SK-N-SH (cell line): ENCODE results near the gene LURAP1L. TPM values are rescaled to one million over a fixed set of nuclear protein-coding genes. Genes with fewer than 3 reads are reported as not detected.

Source experiments
- CTCF ChIA-PET: fragments of 300-600, 350-600 bp; formaldehyde crosslinking; extraction: SDS; loops from one replicate; lab custom pipeline; 2021; lab: Yijun Ruan, JAX
- POLR2A ChIA-PET: fragments of 350-600 bp; sonication (Branson Sonifier 250); formaldehyde crosslinking; extraction: SDS; loops from one replicate; lab custom pipeline; 2020; ENCODE audit warnings: antibody characterized with exemption, inconsistent platforms; lab: Yijun Ruan, JAX
- DNase-seq: peaks from one replicate; pipeline ENCODE4 v3.0.0; 2012
- H2AFZ ChIP-seq: fragments of 200-600 bp; sonication (generic); 2 replicates; pipeline ENCODE4 v1.8.1; 2016; ENCODE audit warnings: antibody characterized with exemption, mild to moderate bottlenecking, low read depth
- H3F3A ChIP-seq: fragments of 200-600 bp; sonication (generic); replicated peaks from 2 replicates; pipeline ENCODE3; 2016; ENCODE audit warnings: antibody characterized with exemption, mild to moderate bottlenecking; ENCODE audit not compliant: insufficient read depth
- H3K27ac ChIP-seq, 2 experiments: fragments of 200-500 bp in 1 of 2; fragments of 200-600 bp in 1 of 2; sonication (Bioruptor generic) in 1 of 2; sonication (generic), shearing (Covaris generic) in 1 of 2; 2 replicates each; pipeline versions ENCODE4 v1.5.1 to v1.6.1; 2014 to 2016; ENCODE audit warnings: low read depth in 2 of 2, inconsistent platforms in 1 of 2, low read length in 1 of 2, mild to moderate bottlenecking in 1 of 2, mixed read lengths in 1 of 2
- H3K27me3 ChIP-seq: fragments of 200-600 bp; sonication (generic), shearing (Covaris generic); 2 replicates; pipeline ENCODE4 v1.6.1; 2016; ENCODE audit warnings: mixed run types; ENCODE audit not compliant: insufficient read depth
- H3K36me3 ChIP-seq, 2 experiments: fragments of 200-500 bp in 1 of 2; fragments of 200-600 bp in 1 of 2; sonication (Bioruptor generic) in 1 of 2; sonication (generic) in 1 of 2; replicated peaks in 1 of 2; 2 replicates each; pipeline versions ENCODE3 to v1.5.1; 2014 to 2016; ENCODE audit warnings: low read length in 1 of 2, mild to moderate bottlenecking in 1 of 2; ENCODE audit not compliant: insufficient read depth in 2 of 2, control insufficient read depth in 1 of 2
- H3K4me1 ChIP-seq, 2 experiments: fragments of 200-500 bp in 1 of 2; fragments of 200-600 bp in 1 of 2; sonication (Bioruptor generic) in 1 of 2; sonication (generic), shearing (Covaris generic) in 1 of 2; 2 replicates each; pipeline versions ENCODE4 v1.5.1 to v1.6.1; 2014 to 2016; ENCODE audit warnings: low read depth in 1 of 2, low read length in 1 of 2, mixed run types in 1 of 2; ENCODE audit not compliant: insufficient read depth in 2 of 2, control insufficient read depth in 1 of 2
- H3K4me2 ChIP-seq: fragments of 200-600 bp; sonication (generic), shearing (Covaris generic); 2 replicates; pipeline ENCODE4 v1.6.1; 2017; ENCODE audit warnings: mixed run types
- H3K4me3 ChIP-seq, 2 experiments: fragments of 200-500 bp in 1 of 2; fragments of 200-600 bp in 1 of 2; sonication (Bioruptor generic) in 1 of 2; sonication (generic), shearing (Covaris generic) in 1 of 2; 2 replicates each; pipeline versions ENCODE4 v1.5.1 to v1.8.1; 2014 to 2016; ENCODE audit warnings: low read depth in 2 of 2, inconsistent platforms in 1 of 2, low read length in 1 of 2, mild to moderate bottlenecking in 1 of 2, mixed read lengths in 1 of 2, moderate library complexity in 1 of 2
- H3K79me2 ChIP-seq: fragments of 200-600 bp; sonication (generic); 2 replicates; pipeline ENCODE4 v1.8.1; 2017; ENCODE audit warnings: mild to moderate bottlenecking; ENCODE audit not compliant: insufficient read depth
- H3K9ac ChIP-seq: fragments of 200-600 bp; sonication (generic); 2 replicates; pipeline ENCODE4 v1.6.1; 2017; ENCODE audit warnings: mixed run types
- H3K9me2 ChIP-seq: fragments of 200-600 bp; sonication (generic); 2 replicates; pipeline ENCODE4 v1.6.1; 2017; ENCODE audit warnings: mixed run types
- H3K9me3 ChIP-seq: fragments of 200-600 bp; sonication (generic); 2 replicates; pipeline ENCODE4 v1.6.1; 2017; ENCODE audit warnings: mixed run types, mild to moderate bottlenecking, moderate library complexity
- H4K20me1 ChIP-seq: fragments of 200-600 bp; sonication (generic); 2 replicates; pipeline ENCODE4 v1.6.1; 2017; ENCODE audit warnings: mild to moderate bottlenecking, mixed run types; ENCODE audit not compliant: insufficient read depth
- CHD2 ChIP-seq: fragments of 150-350 bp; IDR thresholded peaks from 2 replicates; pipeline ENCODE4 v1.6.1; 2018; ENCODE audit warnings: low read length; ENCODE audit not compliant: partially characterized antibody
- CTCF ChIP-seq: fragments of 200-600 bp; sonication (generic); IDR thresholded peaks from 2 replicates; pipeline ENCODE4 v1.6.1; 2017; ENCODE audit warnings: antibody characterized with exemption, mild to moderate bottlenecking, moderate library complexity
- ELF1 ChIP-seq: IDR thresholded peaks from 2 replicates; pipeline ENCODE4 v1.4.0; 2012
- EP300 ChIP-seq, 2 experiments: IDR thresholded peaks; 2 replicates each; pipeline versions ENCODE4 v1.4.0 to v1.6.1; 2012; ENCODE audit warnings: borderline replicate concordance in 1 of 2, low read depth in 1 of 2, low read length in 1 of 2
- FOSL2 ChIP-seq: IDR thresholded peaks from 2 replicates; pipeline ENCODE4 v1.4.0; 2012; ENCODE audit warnings: low read depth, mild to moderate bottlenecking, moderate library complexity, borderline replicate concordance
- FOXJ3 ChIP-seq: sonication (generic); formaldehyde crosslinking; IDR thresholded peaks from 2 replicates; pipeline ENCODE4 v1.5.1; 2020; ENCODE audit warnings: mild to moderate bottlenecking, missing genetic modification reagents
- FOXM1 ChIP-seq: IDR thresholded peaks from 2 replicates; pipeline ENCODE4 v1.4.0; 2012; ENCODE audit warnings: low read depth, mild to moderate bottlenecking
- GABPA ChIP-seq: IDR thresholded peaks from 2 replicates; pipeline ENCODE4 v1.4.0; 2012; ENCODE audit warnings: low read depth, mild to moderate bottlenecking
- GATA2 ChIP-seq: sonication (generic); formaldehyde crosslinking; IDR thresholded peaks from 2 replicates; pipeline ENCODE4 v1.5.0; 2020; ENCODE audit warnings: mild to moderate bottlenecking, missing genetic modification reagents
- JUND ChIP-seq: IDR thresholded peaks from 2 replicates; pipeline ENCODE4 v1.4.0; 2012
- MAX ChIP-seq: IDR thresholded peaks from 2 replicates; pipeline ENCODE4 v1.4.0; 2012; ENCODE audit warnings: low read depth
- MEF2A ChIP-seq: IDR thresholded peaks from 2 replicates; pipeline ENCODE4 v1.4.0; 2012; ENCODE audit warnings: low read depth, borderline replicate concordance
- NFIC ChIP-seq: IDR thresholded peaks from 2 replicates; pipeline ENCODE4 v1.4.0; 2012; ENCODE audit warnings: borderline replicate concordance
- RAD21 ChIP-seq: IDR thresholded peaks from 2 replicates; pipeline ENCODE4 v1.6.1; 2012; ENCODE audit warnings: mild to moderate bottlenecking, low read length
- SMC3 ChIP-seq: IDR thresholded peaks from 2 replicates; pipeline ENCODE4 v1.6.1; 2012; ENCODE audit warnings: low read depth, low read length, improper control_type of control experiment
- TAF1 ChIP-seq: IDR thresholded peaks from 2 replicates; pipeline ENCODE4 v1.6.1; 2012; ENCODE audit warnings: low read depth, mild to moderate bottlenecking, low read length, moderate library complexity, borderline replicate concordance
- TCF12 ChIP-seq: IDR thresholded peaks from 2 replicates; pipeline ENCODE4 v1.4.0; 2012
- YY1 ChIP-seq: IDR thresholded peaks from 2 replicates; pipeline ENCODE4 v1.4.0; 2012; ENCODE audit warnings: low read depth, mild to moderate bottlenecking
- ZBTB33 ChIP-seq: IDR thresholded peaks from 2 replicates; pipeline ENCODE4 v1.4.0; 2012; ENCODE audit warnings: low read depth, borderline replicate concordance
- WGBS: methylation state at CpG from one replicate; pipeline ENCODE4 v1.1.6; 2017; ENCODE audit warnings: low lambda C conversion rate; 5-methylcytosine and 5-hydroxymethylcytosine counted together
- polyA plus RNA-seq, 3 experiments: library from polyadenylated mRNA; depleted of rRNA; stranded (reverse); fragments of >200 nt; gene quantifications; 2 replicates each; pipeline ENCODE4 v1.2.3, GENCODE V29; 2012
- TF ChIP-seq, protein P1 (sequence below): IDR thresholded peaks from 2 replicates; pipeline ENCODE4 v1.6.1; 2012; ENCODE audit warnings: mild to moderate bottlenecking, low read depth, low read length, moderate library complexity

Gene LURAP1L
- polyA plus RNA-seq, 1 of the 3 experiments (the other 2 are of a cell fraction) = 3.4 TPM

DNA sequence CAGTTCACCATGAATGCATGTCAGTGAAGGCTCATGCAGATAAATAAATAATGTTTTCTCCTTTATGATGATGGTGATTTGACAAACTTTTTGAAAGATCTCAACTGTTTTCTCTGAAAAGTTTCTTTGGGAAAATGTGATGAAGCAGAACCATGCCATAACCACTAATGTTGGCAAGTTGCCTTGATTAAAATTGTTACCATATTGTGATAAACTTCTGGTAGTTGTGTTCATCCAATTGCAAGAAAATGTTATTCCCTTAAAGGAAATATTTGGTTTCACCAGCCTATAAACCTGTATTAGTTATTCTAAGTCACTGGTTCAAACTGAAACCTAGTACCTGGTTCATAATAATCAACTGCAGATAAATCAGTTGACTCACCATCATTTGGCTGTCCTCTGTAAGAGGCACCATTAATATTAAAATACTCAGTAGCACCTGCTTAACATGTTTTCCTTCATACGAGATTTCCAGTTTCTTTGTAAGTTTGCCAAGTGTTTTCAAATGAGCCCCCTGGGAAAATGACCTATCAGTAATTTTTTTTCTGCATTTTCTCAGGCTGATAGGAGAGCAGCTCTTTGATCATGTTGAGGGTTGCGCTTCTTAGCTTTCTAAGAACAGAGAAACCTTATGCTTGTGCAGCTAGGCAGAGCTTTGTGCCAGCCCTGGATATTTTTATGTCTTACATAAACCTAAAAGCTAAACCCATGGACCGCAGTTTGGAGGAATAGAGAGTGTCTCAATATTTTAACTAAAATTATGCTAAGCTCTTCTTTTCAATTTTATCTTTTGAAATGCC, 88.0 kb downstream of the LURAP1L start:
- no peak overlapping the region for H3K4me2 ChIP-seq
- no peaks in the 10 kb centered on the region for H3F3A ChIP-seq
- peaks cover 0 to 5% of the 10 kb centered on the region in 2 experiments; a peak in 2 of 4 replicates for H3K4me1 ChIP-seq
- no peaks in the 10 kb centered on the region for H3K36me3 ChIP-seq
- H3K4me3 ChIP-seq = no peak overlapping the region
- ChIA-PET POLR2A (interaction anchor here (0.7 kb wide), 1 partner anchor 330 kb away, joined by 6 read pairs; no protein-coding TSS in a partner anchor), CTCF (interaction anchor here (0.8 to 1.6 kb wide), 5 partner anchors 17 to 160 kb away, joined by 3 to 9 read pairs (median 4); no protein-coding TSS in a partner anchor)
- H3K79me2 ChIP-seq = no peaks in the 10 kb centered on the region
- no peak overlapping the region for H3K27ac ChIP-seq
- no peak for DNase-seq
- 70% methylated on average over 3 of the region's 3 CpGs for WGBS
- no peaks in the 10 kb centered on the region for H4K20me1 ChIP-seq
- no peak overlapping the region for H2AFZ ChIP-seq
- H3K9ac ChIP-seq = no peak overlapping the region
- H3K27me3 ChIP-seq = no peaks in the 10 kb centered on the region
- no peaks in the 10 kb centered on the region for H3K9me2 ChIP-seq
- H3K9me3 ChIP-seq = no peaks in the 10 kb centered on the region
- TF ChIP-seq MAX (no peak), TCF12 (peak; percentile 14; the same call in 1 of the 2 replicates)

- 76% methylated on average over 1 of the region's 1 CpG for WGBS
- Histone ChIP-seq H4K20me1 (no peaks in the 10 kb centered on the region), H3K9ac (no peak overlapping the region), H3K4me1 (peaks cover 0 to 5% of the 10 kb centered on the region in 2 experiments; a peak in 2 of 4 replicates), H3K4me2 (no peak overlapping the region), H3K27me3 (no peaks in the 10 kb centered on the region), H3K9me2 (no peaks in the 10 kb centered on the region), H3K27ac (no peak overlapping the region), H3K4me3 (no peak overlapping the region), H3K79me2 (no peaks in the 10 kb centered on the region), H3K9me3 (no peaks in the 10 kb centered on the region), H3K36me3 (no peaks in the 10 kb centered on the region), H3F3A (no peaks in the 10 kb centered on the region), H2AFZ (no peak overlapping the region)
- ChIA-PET CTCF (interaction anchor here (1.0 to 2.2 kb wide), 5 partner anchors 19 to 225 kb away, joined by 3 to 9 read pairs (median 4); no protein-coding TSS in a partner anchor), POLR2A (interaction anchor here (0.7 to 0.8 kb wide), 2 partner anchors 87 to 329 kb away, joined by 3 to 6 read pairs; no protein-coding TSS in a partner anchor)
- peak; percentile 9 for DNase-seq
- TF ChIP-seq JUND (no peak), ELF1 (no peak), GABPA (no peak), ZBTB33 (no peak), CHD2 (peak; percentile 66), GATA2 (CRISPR knock-in tag) (peak; percentile 78), MEF2A (no peak), SMC3 (no peak), CTCF (no peak), RAD21 (no peak), TAF1 (no peak), FOXM1 (no peak), YY1 (no peak), EP300 (IDR thresholded peaks at IDR 0.05; ENCODE audit: borderline replicate concordance in 1 of 2, low read depth in 1 of 2, low read length in 1 of 2) (peak in 1 of 2 experiments; percentile 85; a peak in 2 of 4 replicates), FOSL2 (no peak), NFIC (no peak), FOXJ3 (peak; percentile 51; the same call in 1 of the 2 replicates)
- TF ChIP-seq, protein P1, sequence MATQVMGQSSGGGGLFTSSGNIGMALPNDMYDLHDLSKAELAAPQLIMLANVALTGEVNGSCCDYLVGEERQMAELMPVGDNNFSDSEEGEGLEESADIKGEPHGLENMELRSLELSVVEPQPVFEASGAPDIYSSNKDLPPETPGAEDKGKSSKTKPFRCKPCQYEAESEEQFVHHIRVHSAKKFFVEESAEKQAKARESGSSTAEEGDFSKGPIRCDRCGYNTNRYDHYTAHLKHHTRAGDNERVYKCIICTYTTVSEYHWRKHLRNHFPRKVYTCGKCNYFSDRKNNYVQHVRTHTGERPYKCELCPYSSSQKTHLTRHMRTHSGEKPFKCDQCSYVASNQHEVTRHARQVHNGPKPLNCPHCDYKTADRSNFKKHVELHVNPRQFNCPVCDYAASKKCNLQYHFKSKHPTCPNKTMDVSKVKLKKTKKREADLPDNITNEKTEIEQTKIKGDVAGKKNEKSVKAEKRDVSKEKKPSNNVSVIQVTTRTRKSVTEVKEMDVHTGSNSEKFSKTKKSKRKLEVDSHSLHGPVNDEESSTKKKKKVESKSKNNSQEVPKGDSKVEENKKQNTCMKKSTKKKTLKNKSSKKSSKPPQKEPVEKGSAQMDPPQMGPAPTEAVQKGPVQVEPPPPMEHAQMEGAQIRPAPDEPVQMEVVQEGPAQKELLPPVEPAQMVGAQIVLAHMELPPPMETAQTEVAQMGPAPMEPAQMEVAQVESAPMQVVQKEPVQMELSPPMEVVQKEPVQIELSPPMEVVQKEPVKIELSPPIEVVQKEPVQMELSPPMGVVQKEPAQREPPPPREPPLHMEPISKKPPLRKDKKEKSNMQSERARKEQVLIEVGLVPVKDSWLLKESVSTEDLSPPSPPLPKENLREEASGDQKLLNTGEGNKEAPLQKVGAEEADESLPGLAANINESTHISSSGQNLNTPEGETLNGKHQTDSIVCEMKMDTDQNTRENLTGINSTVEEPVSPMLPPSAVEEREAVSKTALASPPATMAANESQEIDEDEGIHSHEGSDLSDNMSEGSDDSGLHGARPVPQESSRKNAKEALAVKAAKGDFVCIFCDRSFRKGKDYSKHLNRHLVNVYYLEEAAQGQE = no peak
Measured at GRCh38 chr9:12863618-12864017, 88.8 kb downstream of the LURAP1L start.
